Right cardiac atrium (tissue), 5 donors: ENCODE measurements around the gene ST6GALNAC3. TPM values are rescaled to one million over a fixed set of nuclear protein-coding genes. Genes with fewer than 3 reads are reported as not detected.

ENCODE experiments used
- ATAC-seq, 2 donors: fragments of 200-7000 bp; cut with Tn5 transposase; one replicate each; pipeline versions ENCODE4 v1.8.0 to v1.9.1; 2020; ENCODE audit warnings: moderate library complexity in 2 of 2, mild to moderate bottlenecking in 1 of 2
- DNase-seq, 3 donors: peaks; one replicate each; pipeline ENCODE4 v3.0.0-alpha.2; 2020
- H3K27ac ChIP-seq: one replicate; pipeline ENCODE4 v1.5.1; 2013; ENCODE audit warnings: mild to moderate bottlenecking, low read length, control low read depth, moderate library complexity
- H3K27me3 ChIP-seq: one replicate; pipeline ENCODE4 v1.6.1; 2013; ENCODE audit not compliant: control insufficient read depth, insufficient read depth
- H3K4me1 ChIP-seq: one replicate; pipeline ENCODE4 v1.6.1; 2013; ENCODE audit warnings: low read length; ENCODE audit not compliant: control insufficient read depth, insufficient read depth
- H3K4me3 ChIP-seq: one replicate; pipeline ENCODE4 v1.5.1; 2013; ENCODE audit warnings: low read length, control low read depth
- H3K9me3 ChIP-seq: one replicate; pipeline ENCODE4 v1.6.1; 2013; ENCODE audit warnings: low read length; ENCODE audit not compliant: control insufficient read depth
- WGBS: extraction: QIAGEN DNeasy Blood & Tissue Kit; methylation state at CpG from one replicate; pipeline ENCODE4 v1.1.7; 2013; 5-methylcytosine and 5-hydroxymethylcytosine counted together
- intact Hi-C, 4 donors: fragments of 100-400 bp; cut with DNase I; formaldehyde crosslinking; loops; one replicate each; pipeline versions ENCODE4 v1.11.0 to v1.14.0; 2022 to 2023
- polyA plus RNA-seq: library from polyadenylated mRNA; stranded (reverse); fragments of 200-250 nt; gene quantifications from one replicate; pipeline ENCODE4 v1.2.3, GENCODE V29; 2013
- total RNA-seq, 4 donors: library from RNA; stranded (reverse); fragmentation: NEBNext Ultra II Directional; extraction: Animal tissue kit (Norgen Biotek cat#: 25700); gene quantifications; one replicate each; pipeline ENCODE4 v1.2.1, GENCODE V29; 2021
- donor health status: healthy with polysubstance abuse.
- donor health status: DM: no; HTN: yes; CAD: no.
- donor health status: DM: no; HTN: no; CAD: no.
- donor health status: DM: no; HTN: yes; CAD: no; lungs with severe emphysema.
- donor health status: DM: yes; HTN: yes; CAD: no.

The ST6GALNAC3 gene
- total and polyA plus RNA-seq, 5 donors: 2.8 to 19.9 (median 15.4) TPM

GRCh38 chr1:76554283-76554682 is 479.7 kb downstream of the ST6GALNAC3 start:
- no peak for ATAC-seq
- WGBS: 95% methylated on average over 1 of the region's 1 CpG
- no peak for DNase-seq
- H3K27ac ChIP-seq: no peak overlapping the region
- H3K9me3 ChIP-seq: no peaks in the 10 kb centered on the region
- H3K27me3 ChIP-seq: no peaks in the 10 kb centered on the region
- no peak overlapping the region for H3K4me3 ChIP-seq
- intact Hi-C loops: no loop called here
- no peaks in the 10 kb centered on the region for H3K4me1 ChIP-seq

DNA sequence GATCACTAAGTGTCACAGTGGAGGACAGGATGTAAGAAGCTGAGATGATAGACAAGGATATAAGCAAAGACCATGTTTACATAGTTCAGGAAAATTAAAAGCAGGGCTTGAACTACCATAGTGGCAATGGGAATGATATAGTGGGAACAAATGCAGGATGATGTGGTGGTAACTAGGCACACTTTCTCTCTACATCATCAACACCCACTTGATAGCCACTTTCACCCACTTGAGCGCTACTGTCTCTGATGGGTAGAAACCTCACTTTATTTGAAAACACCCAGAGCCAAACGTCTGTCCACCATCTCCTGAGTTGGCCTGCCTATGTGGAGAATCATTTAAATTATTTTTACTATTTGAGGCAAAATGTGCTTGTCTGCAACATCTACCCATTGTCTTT is 487.7 kb downstream of the ST6GALNAC3 start:
- no peak for DNase-seq
- intact Hi-C loops: no loop called here
- Histone ChIP-seq H3K9me3 (no peaks in the 10 kb centered on the region), H3K27ac (no peak overlapping the region), H3K27me3 (no peaks in the 10 kb centered on the region), H3K4me1 (no peaks in the 10 kb centered on the region), H3K4me3 (no peak overlapping the region)
- 61% methylated on average over 2 of the region's 2 CpGs for WGBS
- ATAC-seq: peak; percentile 63 to 64

GRCh38 chr1:76568573-76569238 is 494.2 kb downstream of the ST6GALNAC3 start:
- Histone ChIP-seq H3K4me3 (no peak overlapping the region), H3K4me1 (no peaks in the 10 kb centered on the region), H3K27ac (no peak overlapping the region), H3K27me3 (no peaks in the 10 kb centered on the region), H3K9me3 (no peaks in the 10 kb centered on the region)
- DNase-seq (no peak), ATAC-seq (no peak)
- WGBS: 84% methylated on average over 6 of the region's 6 CpGs
- intact Hi-C loops: no loop called here

DNA sequence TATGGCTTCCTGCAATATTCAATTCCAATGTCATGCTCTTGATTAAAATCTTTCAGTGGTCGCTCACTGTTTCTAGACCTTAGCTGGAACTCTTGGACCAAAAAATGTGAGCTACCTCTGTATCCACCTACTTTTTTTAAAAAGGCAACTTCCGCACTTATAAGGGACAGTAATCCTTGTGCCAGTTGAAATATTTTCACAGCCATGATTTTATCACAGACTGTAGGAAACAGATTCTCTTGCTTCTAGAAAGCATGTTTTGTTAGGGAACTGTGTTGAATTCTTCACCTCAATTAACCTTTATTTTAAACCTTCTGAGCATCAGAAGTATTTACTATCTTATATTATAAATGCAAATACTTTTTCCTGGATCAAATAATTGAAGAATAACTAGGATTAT is 496.7 kb downstream of the ST6GALNAC3 start:
- intact Hi-C loops: no loop called here
- ATAC-seq: peak in 1 of 2 donors; percentile 71
- H3K27ac ChIP-seq: no peak overlapping the region
- DNase-seq: no peak
- H3K27me3 ChIP-seq: no peaks in the 10 kb centered on the region
- no peaks in the 10 kb centered on the region for H3K9me3 ChIP-seq
- no peaks in the 10 kb centered on the region for H3K4me1 ChIP-seq
- no peak overlapping the region for H3K4me3 ChIP-seq
- WGBS: 86% methylated on average over 2 of the region's 2 CpGs

GRCh38 chr1:76572229-76572628 is 497.7 kb downstream of the ST6GALNAC3 start:
- Histone ChIP-seq H3K4me3 (no peak overlapping the region), H3K9me3 (no peaks in the 10 kb centered on the region), H3K27ac (no peak overlapping the region), H3K4me1 (no peaks in the 10 kb centered on the region), H3K27me3 (no peaks in the 10 kb centered on the region)
- intact Hi-C loops: no loop called here
- ATAC-seq (no peak), DNase-seq (no peak)

GRCh38 chr1:76576876-76577524 is 502.5 kb downstream of the ST6GALNAC3 start:
- 74% methylated on average over 3 of the region's 3 CpGs for whole genome bisulfite sequencing
- H3K4me1 ChIP-seq: no peaks in the 10 kb centered on the region
- H3K4me3 ChIP-seq: no peak overlapping the region
- H3K9me3 ChIP-seq: no peaks in the 10 kb centered on the region
- H3K27me3 ChIP-seq: no peaks in the 10 kb centered on the region
- intact Hi-C loops: no loop called here
- ATAC-seq (no peak), DNase-seq (no peak)
- no peak overlapping the region for H3K27ac ChIP-seq

DNA sequence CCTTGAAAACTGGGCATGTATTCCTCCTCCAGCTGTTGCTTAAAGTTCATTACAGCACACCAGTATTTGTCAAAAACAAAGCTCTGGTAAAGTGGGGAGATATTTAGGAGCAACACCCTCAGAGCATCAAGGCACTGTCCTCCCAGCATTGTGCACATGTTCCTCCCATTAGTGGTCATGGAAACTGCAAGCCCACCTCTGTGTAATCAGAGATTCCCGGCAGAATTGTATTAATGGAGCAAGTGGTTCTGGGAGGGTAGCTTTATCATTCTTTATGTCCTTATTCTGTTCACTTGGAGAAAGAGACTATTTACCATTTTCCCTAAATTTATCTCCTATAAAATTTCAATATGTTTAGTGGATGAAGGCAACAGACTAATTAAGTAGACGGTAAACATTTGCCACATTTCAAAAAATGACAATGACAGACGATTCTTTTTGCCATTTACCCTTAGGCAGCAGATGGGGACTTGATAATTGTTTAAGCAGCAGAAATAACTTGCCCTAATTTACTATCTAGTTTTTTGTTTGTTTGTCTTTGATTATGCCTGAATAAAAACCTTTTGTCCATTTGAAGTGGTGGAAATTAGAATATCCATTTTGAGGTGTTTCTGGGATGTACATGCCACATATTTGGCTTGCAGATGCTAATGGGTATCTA is 503.1 kb downstream of the ST6GALNAC3 start:
- DNase-seq (no peak), ATAC-seq (no peak)
- Histone ChIP-seq H3K9me3 (no peaks in the 10 kb centered on the region), H3K4me1 (no peaks in the 10 kb centered on the region), H3K27ac (no peak overlapping the region), H3K4me3 (no peak overlapping the region), H3K27me3 (no peaks in the 10 kb centered on the region)
- WGBS: 84% methylated on average over 3 of the region's 3 CpGs
- intact Hi-C loops: no loop called here

DNA sequence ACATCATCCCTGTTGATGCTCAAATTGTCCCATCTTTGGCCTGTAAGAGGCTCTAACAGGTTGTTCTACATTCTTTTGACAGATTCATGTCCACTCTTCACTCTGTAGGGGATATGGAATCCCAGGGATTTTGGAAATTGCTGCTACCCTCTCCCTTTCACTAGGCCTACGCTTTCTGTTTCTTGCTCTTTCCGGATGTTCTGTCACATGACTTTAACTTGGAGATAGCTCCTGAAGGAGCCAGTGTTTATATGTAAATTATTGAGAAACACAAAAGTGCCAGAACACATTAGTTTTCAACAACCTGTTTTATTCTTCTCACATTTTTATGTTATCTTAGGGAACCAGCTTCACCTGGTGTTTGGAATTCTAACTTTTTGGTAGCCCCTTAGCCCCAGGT is 505.7 kb downstream of the ST6GALNAC3 start:
- Histone ChIP-seq H3K27me3 (no peaks in the 10 kb centered on the region), H3K27ac (no peak overlapping the region), H3K9me3 (no peaks in the 10 kb centered on the region), H3K4me1 (no peaks in the 10 kb centered on the region), H3K4me3 (no peak overlapping the region)
- intact Hi-C loops: no loop called here
- DNase-seq (no peak), ATAC-seq (no peak)
- WGBS: 86% methylated on average over 2 of the region's 2 CpGs

- no peaks in the 10 kb centered on the region for H3K27me3 ChIP-seq
- H3K27ac ChIP-seq: no peak overlapping the region
- H3K9me3 ChIP-seq: no peaks in the 10 kb centered on the region
- intact Hi-C loops: no loop called here
- H3K4me1 ChIP-seq: no peaks in the 10 kb centered on the region
- no peak overlapping the region for H3K4me3 ChIP-seq
- no peak for DNase-seq
- 72% methylated on average over 2 of the region's 2 CpGs for WGBS
- no peak for ATAC-seq
Measured at GRCh38 chr1:76581712-76582111, 507.2 kb downstream of the ST6GALNAC3 start.

- no peak overlapping the region for H3K4me3 ChIP-seq
- intact Hi-C loops: no loop called here
- no peaks in the 10 kb centered on the region for H3K9me3 ChIP-seq
- no peaks in the 10 kb centered on the region for H3K4me1 ChIP-seq
- ATAC-seq: no peak
- no peak overlapping the region for H3K27ac ChIP-seq
- no peak for DNase-seq
- no peaks in the 10 kb centered on the region for H3K27me3 ChIP-seq
- 97% methylated on average over 3 of the region's 3 CpGs for WGBS
Measured at GRCh38 chr1:76583235-76583868, 508.8 kb downstream of the ST6GALNAC3 start.

DNA sequence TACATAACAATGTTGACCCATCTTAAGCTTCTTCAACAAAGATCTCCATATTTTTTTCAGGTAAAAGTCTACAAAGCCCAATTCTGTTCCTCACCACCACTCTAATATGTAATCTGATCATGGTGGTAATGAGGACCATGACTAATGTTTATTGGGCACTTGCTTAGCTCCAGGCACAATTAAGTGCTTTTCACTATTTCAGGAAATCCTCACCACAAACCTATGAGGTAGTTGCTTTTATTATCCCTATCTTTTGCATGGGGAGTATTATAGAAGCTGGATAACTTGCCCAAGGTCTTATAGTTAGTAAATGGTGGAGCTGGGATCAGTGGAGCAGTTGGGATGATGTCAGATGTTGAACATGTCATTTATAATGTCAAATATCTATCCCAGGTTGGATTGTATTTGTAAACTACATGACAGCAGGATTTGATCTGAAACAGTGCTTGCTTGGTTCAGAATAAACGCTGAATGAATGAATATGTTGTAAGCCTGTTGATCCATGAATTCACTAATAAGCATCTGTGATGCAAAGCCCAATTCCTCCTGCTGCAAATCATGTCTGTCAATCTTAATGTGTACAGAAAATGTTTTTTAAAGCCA is 509.4 kb downstream of the ST6GALNAC3 start:
- Histone ChIP-seq H3K4me3 (no peak overlapping the region), H3K27me3 (no peaks in the 10 kb centered on the region), H3K4me1 (no peaks in the 10 kb centered on the region), H3K27ac (no peak overlapping the region), H3K9me3 (no peaks in the 10 kb centered on the region)
- ATAC-seq: no peak
- no peak for DNase-seq
- intact Hi-C loops: no loop called here
- WGBS: 95% methylated on average over 1 of the region's 1 CpG
